Endothelial cell of umbilical vein (primary cell): Measurements from ENCODE around the gene CACNA2D2.

Experiments
- CTCF ChIP-seq, 2 donors: IDR thresholded peaks; 1 replicate in 1 of 2; 2 replicates in 1 of 2; pipeline ENCODE4 v1.5.1; 2011; ENCODE audit warnings: low read length in 2 of 2, mild to moderate bottlenecking in 2 of 2, moderate library complexity in 2 of 2, control low read depth in 1 of 2, inconsistent platforms in 1 of 2, low read depth in 1 of 2; ENCODE audit not compliant: insufficient read depth in 1 of 2; ENCODE audit errors: extremely low read depth in 1 of 2
- EZH2 ChIP-seq: IDR thresholded peaks from 2 replicates; pipeline ENCODE4 v1.6.1; 2012; ENCODE audit warnings: borderline replicate concordance, low read depth, mild to moderate bottlenecking, moderate library complexity, low read length, inconsistent platforms; ENCODE audit not compliant: severe bottlenecking
- GATA2 ChIP-seq: IDR thresholded peaks from 2 replicates; pipeline ENCODE4 v1.7.0; 2011; ENCODE audit warnings: low read depth, mild to moderate bottlenecking, moderate library complexity, mixed read lengths, low read length; ENCODE audit not compliant: insufficient read length, insufficient read depth
- JUN ChIP-seq: IDR thresholded peaks from 2 replicates; pipeline ENCODE4 v1.6.1; 2011; ENCODE audit warnings: borderline replicate concordance, low read depth; ENCODE audit not compliant: insufficient read length, insufficient read depth
- MAX ChIP-seq: IDR thresholded peaks from 2 replicates; pipeline ENCODE4 v1.6.1; 2011; ENCODE audit not compliant: insufficient read depth, insufficient read length
- MYC ChIP-seq: IDR thresholded peaks from one replicate; pipeline ENCODE4 v1.6.1; 2011; ENCODE audit warnings: mild to moderate bottlenecking, low read depth, low read length
- POLR2A ChIP-seq: IDR thresholded peaks from 2 replicates; pipeline ENCODE4 v1.6.1; 2012; ENCODE audit warnings: low read depth, mild to moderate bottlenecking, control low read depth, low read length
- POLR2AphosphoS5 ChIP-seq: IDR thresholded peaks from 2 replicates; pipeline ENCODE4 v1.6.1; 2012; ENCODE audit warnings: low read depth, mild to moderate bottlenecking, control low read depth, low read length, moderate library complexity; ENCODE audit not compliant: insufficient read depth

GRCh38 chr3:50322115-50322385 lies 181.4 kb downstream of the CACNA2D2 start:
- TF ChIP-seq CTCF (IDR thresholded peaks at IDR 0.05; ENCODE audit: extremely low read depth in 1 of 2, insufficient read depth in 1 of 2, low read depth in 1 of 2, low read length in 2 of 2) = no peak
- TF ChIP-seq MAX = no peak
- TF ChIP-seq POLR2AphosphoS5 = peak; percentile 12
- TF ChIP-seq POLR2A = peak; percentile 59
- TF ChIP-seq JUN = no peak
- no peak for TF ChIP-seq GATA2
- TF ChIP-seq EZH2 = no peak
- no peak for TF ChIP-seq MYC
